ENCODE results near the gene SLC35G2.
"Not testable (repeated sequence)": the region's sequence is repeated elsewhere in the genome, so short reads cannot be mapped to it uniquely, and the experiment has no call there.

The SLC35G2 gene

DNA sequence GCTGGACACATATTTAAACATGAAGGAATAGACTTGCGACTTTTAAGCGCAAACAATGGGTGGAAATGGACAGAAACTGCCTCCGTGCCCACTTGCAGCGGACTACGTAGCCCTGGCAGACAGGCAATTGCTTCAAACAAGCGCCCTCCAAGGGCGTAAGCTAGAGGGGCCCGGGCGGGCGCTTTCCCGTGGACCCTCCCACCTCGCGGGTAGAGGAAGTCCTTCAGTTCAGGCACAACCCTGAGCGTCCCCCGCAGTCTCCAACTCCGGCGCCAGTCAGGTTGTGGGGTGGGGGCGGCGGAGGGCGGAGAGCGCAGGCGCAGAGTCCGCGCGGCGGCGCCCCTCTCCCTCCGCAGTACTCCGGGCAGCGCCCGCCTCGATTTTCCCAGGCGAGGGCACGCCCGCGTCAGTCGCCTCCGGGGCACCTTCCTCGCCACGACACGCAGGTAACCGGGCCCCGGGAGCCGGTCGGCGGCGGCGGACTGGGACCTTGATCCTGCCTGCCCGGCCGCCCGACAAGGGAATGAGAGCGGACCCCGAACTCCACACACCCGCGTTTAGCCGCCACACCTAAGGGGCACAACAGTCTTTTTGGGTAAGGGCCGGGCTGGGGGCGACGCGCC is at the start of gene SLC35G2:
Gene SLC35G2 (plus strand): TSS at position 358 of the 623 bp plus-strand sequence. CDS start 35,335 bp downstream, outside the sequence.
- peak; percentile 38 for DNase-seq

DNA sequence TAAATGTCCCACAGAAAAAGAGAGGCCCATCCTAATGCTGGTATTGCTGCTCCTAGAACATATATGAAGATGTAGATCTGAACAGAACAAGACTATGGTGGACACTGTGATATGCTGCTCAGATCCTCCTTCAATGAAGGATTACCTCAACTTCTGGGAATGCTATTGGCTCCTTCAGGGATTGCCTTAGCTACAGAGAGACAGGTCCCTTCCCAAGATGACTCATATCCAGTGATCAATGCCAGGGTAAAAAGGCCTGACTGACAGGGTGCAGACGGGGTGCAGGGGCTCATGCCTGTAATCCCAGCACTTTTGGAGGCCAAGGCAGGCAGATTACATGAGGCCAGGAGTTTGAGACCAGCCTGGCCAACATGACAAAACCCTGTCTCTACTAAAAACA is 46.2 kb upstream of the SLC35G2 start:
- DNase-seq, result no peak

DNA sequence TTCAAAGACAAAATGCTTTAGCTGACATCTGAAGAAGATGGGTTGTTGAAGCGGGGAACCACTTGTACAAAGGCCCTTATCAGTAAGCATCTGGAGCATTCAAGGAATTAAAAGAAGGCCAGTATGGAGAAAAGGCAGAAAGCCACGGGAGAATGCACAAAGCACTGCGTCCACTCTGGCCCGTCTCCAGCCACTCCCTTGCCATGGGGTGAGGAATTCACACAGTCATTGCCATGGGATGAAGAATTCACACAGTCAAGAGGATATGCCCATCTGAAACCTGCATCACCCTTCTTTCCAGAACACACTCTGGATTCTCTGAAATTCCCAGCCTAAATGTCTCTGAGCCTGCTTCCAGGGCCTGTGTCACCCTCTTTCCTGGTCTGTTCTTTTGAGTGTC is 40.1 kb upstream of the SLC35G2 start:
- no peak for DNase-seq

DNA sequence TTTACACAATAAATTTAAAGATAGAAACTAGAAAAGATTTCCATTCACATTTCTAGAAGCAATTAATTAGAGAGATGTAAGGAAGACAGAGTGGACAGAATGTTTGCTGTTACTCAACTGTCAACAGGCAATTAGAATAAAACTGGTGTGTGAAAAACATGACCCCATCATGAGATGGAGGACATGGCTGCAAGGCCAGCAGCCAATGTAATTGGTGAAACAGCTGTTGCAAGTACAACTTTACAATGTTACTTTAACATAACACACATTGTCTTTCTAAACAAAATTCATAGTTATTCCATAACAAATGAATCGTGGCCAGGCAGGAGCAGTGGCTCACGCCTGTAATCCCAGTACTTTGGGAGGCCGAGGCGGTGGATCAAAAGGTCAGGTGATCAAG is 38.2 kb upstream of the SLC35G2 start:
- DNase-seq, result no peak

DNA sequence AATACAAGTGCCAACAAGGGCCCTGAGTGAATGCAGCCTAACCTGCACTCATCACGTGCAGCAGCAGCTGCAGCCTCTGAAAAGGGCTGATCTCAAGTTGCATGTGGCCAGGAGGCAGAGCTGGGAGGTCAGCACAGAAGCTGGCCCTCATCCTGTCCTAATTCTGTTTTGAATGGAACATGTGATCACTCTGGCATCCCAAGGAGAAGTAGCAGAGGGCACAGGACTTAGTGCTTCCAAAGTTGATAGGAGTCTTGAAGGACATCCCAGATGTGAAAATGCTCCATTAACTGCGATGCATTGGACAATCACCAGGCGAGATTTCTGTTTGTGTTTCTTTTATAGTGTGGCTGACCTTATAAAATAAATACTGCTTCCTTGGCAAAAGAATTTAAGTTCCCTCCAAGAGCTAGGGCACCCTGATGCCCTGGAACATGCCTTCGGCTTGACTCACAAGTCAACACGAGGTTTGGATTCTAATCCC is 35.2 kb upstream of the SLC35G2 start:
- no peak for DNase-seq

DNA sequence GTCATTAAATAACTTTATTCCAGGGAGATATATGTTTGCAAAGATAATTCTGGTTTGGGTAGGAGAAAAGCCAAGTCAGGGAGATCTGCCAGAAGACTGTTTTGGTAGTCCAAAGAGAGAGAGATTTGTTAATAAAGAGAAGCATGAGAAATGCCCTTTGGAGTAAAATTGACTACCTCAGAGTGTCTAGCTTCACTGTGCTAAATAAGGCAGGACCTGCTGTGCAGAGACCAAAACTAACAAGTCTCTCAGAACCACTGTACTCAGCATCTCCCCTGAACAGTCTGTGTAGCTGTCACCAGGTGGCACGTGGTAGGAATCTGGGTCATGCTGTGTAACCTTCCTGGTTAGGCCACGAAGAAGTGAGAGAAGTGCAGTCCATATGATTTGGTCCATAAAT is 31.6 kb upstream of the SLC35G2 start:
- DNase-seq, result no peak

DNA sequence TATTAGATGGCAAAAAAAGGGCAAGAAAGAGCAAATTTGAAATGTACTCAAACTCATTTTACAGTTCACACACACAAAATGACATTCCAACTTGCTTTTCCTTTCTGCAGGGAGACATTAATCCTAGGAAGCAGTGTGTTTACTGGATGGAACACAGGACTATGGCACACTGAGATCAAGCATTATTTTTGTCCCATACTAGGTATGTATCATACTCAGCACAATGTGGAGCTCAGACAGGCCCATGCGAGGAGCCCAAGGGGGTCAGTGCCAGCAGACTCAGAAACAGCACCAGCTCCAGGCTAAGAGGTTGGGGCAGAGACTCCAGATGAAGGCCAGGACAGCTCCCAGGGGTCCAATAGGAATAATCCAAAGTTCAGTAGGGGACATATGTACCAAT is 30.8 kb upstream of the SLC35G2 start:
- no peak for DNase-seq

DNA sequence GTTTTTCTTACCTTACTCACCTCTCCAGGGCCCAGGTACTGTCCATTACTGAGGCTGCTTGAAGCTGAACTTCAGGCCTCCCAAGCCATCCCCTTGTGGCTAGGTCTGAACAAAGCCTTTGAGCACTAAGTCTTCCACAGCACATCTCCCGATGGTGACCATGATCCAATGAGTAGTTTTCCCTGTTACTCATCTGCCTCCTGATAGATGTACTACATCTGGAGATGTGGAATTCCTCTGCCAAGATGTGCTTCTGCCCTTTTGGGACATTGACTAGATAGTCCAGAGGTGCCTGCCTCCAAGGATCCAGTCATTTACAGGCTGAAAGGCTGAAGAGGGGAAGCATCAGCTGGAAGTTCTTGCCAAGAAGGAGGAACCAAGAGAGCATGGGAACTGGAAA is 28.9 kb upstream of the SLC35G2 start:
- DNase-seq, result no peak

DNA sequence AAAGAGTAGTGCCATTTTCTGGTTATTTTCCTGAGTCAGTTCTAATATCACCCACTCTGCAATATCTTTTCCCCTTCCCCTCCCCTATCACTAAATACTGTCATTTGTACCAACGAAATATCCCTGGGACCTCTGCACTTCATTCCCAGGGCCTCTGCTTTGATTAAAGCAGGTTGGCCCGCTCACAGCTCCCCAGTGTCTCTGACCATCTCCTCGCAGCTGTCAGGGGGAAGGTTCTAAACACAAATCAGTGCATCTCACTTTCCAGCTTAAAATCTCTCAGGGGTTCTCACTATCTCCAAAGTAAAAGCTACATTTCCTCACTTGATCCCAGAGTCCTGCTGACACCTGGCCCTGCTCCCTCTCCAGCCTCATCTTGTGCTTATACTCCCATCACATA is 28.1 kb upstream of the SLC35G2 start:
- no peak for DNase-seq

DNA sequence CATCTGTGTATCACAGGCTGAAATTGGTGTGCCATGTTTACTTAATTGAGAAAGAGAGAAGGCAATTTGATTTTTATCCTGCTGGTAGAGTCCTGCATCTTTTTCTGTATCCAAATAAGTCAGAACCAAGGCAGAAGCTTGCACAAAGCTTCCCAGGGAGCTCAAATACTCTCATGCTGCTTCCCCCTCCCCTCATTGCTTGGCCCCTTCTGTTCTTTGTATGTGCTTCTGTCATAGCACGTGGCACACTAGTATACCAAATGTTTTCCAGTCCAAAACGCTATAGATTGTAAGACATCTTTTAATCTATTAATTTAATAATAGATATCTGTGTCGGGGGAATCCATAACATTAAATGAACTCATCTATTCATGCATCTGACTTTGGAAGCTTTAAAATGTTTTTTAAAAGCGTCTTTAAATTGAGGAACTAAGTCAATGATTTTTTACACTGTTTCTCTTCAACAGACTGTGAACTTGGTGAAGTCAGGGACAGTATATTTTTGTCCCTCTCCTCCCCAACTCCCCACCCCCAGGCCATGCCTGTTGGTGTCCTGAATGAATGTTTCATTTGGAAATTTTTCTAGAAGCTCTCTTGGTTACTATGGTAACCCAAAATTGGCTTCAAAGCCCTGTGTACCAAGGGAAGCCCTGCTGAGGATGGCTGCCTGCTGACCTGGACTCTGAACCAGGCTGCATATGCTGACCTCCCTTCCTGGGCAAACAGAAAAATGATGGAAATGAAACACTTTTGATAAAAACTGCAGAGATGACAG is 26.2 kb upstream of the SLC35G2 start:
- no peak for DNase-seq

DNA sequence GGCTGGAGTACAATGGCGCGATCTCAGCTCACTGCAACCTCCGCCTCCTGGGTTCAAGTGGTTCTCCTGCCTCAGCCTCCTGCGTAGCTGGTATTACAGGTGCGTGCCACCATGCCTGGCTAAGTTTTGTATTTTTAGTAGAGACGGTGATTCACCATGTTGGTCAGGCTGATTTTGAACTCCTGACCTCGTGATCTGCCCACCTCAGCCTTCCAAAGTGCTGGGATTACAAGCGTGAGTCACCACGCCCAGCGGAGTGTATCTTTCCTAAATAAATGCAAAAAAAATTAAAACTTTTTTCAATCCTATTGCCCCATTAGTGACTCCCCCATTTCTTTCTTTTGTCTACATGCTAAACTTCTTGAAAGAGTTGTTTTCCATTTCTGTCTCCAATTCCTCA is 17.8 kb upstream of the SLC35G2 start:
- DNase-seq, result not testable (repeated sequence)

DNA sequence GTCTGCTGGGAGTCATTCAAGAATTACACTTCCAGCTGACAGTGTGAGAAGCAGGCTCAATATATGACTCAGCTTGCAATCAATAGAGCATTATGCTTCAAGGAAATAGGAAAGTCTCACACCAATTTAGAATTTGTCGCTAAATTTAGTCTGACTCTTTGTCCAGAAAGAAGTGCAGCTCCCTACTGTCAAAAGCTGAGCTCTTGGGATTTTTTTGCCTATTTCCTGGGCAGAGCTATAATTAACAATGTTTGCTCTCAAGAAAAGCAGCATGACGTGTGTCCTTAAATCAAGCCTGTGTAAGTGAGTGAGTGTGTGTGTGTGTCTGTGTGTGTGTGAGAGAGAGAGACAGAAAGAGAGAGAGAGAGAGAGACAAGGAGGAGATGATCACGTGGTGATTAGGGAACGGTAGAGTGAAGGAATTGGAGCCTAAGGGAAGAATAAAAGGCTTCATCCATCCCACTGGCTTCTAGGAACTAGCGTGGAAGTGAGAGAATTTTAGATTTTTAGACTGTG is 16.4 kb upstream of the SLC35G2 start:
- DNase-seq, result peak; percentile 59

DNA sequence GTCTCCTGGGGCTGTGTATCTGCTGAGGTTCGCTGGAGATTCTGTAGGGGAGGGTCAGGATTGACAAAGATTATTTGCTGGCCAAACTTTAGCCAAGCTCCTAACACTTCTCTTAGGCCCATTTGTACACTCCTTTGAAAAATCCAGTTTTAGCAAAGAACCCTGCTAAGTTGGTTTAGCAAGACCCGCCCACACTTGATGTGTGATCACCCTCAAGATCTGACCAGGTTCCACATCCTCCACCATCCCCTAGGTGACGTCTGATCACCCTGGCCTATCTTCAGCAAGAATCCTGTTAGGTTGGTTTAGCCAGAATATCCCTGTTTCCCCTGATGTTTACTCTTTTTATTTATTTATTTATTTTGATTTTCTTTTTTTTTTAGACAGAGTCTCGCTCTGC is 14.8 kb upstream of the SLC35G2 start:
- no peak for DNase-seq

DNA sequence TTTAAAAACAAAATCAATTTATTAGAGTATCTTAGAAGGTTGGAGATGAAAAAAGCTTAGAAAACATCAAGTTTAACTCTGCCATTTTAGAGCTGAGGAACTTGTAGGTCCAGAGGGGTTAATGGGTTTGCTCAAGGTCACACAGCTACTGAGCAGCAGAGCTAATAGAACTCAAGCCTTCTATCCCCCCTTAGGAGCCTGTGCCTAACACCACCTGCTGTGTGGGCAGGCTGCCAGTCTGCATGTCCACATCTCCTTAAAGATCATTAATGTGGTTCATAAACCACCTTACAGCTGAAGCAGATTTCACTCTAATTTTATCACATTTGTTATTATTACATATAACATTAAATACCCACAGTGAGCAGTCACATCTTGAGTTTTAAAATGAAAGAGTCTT is 14.1 kb upstream of the SLC35G2 start:
- DNase-seq, result peak; percentile 26

DNA sequence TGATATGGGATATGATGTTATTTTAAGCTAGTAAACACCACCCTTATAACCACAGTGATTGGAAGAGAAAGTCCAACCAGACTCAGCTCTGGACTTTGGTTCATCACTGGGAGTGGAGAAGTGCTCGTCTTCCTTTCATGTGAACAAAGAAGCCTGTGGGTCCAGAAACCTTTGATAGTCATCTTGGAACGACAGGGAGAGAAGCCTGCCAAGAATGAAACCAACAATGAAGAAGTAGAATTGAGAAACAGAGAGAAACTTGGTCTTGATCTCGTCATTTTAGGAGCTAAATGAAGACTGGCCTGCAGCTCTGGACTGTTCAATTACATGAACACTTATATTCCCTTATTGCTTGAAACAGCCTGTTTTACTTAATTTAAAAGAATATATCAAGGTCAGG is 13.1 kb upstream of the SLC35G2 start:
- no peak for DNase-seq

DNA sequence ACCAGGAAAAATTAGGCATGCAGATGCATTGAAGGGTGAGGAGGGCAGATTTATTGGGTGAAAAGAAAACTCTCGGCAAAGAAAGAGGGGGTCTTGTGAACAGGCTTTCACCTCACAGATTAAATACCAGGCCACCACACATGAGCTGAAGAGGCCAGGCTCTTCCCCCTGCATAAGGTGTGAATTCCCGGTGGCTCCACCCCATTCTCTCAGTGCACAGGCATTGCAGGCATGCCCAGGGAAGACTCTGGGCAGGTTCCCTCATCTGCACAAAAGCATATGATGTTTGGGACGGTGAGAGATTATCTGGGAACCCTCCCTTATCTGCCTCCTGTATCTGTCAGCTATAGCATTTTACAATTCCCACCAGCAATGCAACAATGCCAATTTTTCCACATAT is 7.2 kb upstream of the SLC35G2 start:
- no peak for DNase-seq

DNA sequence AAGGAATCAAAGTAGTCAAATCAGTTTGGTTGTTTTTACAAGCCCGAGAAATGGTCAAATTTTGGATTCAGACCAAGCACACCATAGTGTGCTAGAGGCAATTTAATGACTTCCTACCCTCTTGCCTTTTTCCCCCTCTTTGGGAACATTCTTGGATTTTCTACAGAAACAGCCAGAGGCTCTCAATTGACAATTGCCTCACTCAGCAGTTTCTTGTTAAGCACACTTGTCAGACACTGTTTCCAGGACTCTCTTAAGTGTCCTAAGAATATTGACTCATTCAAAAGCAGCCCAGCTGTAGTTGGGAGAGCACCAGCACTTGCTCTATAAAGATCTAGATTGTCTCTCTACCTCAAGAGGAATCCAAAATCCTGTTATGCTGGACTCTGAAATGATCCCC is 1.5 kb upstream of the SLC35G2 start:
- DNase-seq, result no peak

DNA sequence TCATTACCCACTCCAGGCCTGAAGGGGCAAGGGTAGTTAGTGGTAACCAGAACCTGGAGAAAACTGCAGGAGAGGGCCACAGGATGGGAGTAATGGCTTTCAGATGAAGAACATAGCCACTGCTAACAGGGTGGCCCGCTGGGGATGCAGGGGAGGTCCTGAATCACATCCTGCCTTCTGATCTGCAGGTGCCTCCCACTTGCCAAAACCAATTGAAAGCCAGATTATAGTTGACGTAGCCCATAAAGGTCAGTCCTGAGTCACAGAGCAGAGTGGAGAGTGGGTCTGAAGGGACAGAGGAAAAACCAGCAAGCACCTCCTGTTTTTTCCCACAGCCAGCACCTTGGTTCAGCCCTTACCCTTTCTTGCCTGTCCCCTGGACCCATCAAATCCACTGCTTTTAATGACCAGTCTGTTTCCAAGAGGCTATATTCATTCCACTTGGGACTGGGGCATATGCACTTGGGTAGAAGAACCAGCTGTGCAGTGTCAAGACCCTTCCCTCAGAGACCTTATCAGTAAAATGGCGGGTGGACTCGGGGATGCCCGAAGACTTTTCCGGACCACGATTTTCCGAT is 646 bp upstream of the SLC35G2 start:
- no peak for DNase-seq

DNA sequence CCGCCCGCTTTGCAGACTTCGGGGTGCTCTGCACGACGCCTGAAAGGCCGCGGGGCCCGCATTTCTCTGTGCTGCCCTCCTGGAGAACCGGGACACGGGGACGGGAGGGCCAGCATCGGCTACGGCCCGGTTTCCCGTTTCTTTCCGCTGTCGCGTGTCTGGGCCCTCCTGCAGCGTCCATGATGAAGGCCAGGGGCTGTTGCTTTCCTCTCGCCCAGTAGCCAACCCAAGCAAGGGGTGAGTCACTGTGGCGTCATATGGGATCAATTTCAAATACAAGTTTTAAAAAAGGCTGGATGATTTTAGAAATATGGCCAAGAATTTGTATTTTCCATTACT is 435 bp downstream of the SLC35G2 start:
- peak; percentile 40 for DNase-seq

DNA sequence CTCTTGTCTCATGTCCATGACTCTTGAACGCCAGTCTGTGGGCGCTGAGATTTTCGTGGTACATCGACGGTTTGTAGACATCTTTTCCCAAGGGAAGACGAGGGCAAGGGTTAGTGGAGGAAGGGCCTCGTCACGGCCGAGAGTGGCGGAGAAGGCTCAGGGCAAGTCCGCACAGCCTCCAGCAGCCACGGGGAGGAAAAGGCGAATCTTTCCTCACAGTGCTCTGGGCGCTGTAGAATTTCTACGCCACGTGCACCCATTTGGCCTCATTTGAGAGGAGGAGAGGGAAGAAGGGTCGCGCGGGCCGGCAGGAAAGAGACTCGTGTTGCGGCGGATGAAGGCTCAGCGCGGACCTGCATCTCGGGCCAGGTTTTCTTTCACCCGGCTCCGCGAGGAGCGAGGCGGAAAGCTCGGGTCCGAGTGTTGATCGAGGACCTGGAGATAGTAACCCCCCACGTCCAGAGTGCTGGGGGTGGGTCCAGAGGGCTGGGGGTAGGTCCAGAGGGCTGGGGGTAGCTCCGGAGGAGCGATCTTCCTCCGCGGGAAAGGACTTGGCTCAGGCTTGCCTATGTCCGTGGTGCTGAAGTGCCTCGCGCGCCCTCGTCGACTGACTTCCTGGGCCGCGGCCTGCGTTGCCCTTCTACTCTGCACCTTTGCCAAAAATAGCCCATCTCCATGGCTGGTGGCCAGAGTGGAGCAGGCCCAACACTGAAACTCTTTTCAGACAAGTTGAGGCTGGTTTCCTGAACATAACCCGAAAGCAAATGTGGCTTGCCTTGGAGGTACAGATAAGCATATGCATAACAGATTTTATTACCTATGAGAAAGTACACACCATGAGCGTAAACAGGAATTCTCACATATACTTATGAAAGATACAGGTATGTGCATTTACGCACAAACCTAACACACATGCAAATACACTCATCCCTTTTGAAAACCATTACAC is 1.1 kb downstream of the SLC35G2 start:
- DNase-seq, result peak; percentile 59

DNA sequence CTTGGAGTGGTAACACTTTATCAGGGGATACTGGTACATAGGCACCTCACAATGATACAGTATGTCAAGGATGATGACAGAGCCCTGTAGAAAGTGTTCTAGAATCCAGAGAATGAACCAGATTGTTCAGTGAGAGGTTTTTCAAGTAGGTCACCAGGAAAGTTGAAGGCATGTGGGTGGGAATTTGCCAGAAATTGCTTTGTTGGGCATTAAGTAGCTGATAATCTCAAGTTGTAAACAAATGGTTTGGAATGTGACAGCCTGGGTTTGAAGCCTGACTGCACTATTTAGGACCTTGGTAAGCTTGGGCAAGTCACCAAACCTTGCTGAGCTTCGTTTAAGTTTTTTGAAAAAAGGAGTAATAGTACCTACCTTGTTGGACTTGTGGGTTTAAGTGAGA is 12.5 kb downstream of the SLC35G2 start:
- DNase-seq, result no peak

DNA sequence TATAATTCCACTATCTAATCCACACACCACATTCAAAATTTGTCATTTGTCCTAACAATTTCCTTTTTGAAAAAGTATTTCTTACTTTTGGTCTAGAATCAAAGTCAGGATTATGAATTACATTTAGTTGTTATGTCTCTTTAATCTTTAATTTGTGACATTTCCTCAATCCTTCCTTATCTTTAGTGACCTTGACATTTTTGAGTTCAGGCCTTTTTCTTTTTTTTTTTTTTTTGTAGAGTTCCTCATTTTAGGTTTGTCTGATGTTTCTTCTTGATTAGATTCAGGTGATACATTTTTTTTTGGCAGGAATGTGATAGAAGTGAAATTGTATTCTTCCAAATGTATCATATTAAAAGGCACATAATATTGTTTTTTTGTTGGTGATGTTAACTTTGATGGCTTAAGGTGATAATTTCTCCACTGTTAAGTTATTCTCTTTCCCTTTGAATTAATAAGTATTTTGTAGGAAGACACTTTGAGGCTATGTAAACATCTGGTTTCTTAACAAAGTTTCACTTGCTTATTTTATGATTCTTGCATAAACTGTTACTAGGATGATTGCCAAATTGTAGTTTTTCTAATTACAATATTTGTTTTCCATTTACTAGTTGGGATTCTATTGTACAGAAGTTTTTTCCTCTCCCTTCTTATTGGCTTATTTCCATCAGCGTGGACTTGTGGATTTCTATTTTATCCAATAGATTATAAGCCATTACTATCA is 16.3 kb downstream of the SLC35G2 start:
- no peak for DNase-seq

Measured in NCI-H2029 (cell line).